ENCODE data around the gene BRWD1. TPM values are rescaled to one million over a fixed set of nuclear protein-coding genes. Genes with fewer than 3 reads are reported as not detected.

The BRWD1 gene
- total and polyA plus RNA-seq, 2 of the 13 experiments (the other 11 are each of a cell fraction or from before 2014, with no cell fraction given) = 13.9 to 28.0 TPM

- TF ChIP-seq ZNF407 (CRISPR knock-in tag; IDR thresholded peaks at IDR 0.05; ENCODE audit: not compliant biosample characterization) (no peak), NFKB2 (CRISPR knock-in tag; IDR thresholded peaks at IDR 0.05; ENCODE audit: borderline replicate concordance) (no peak), ZNF652 (CRISPR knock-in tag; IDR thresholded peaks at IDR 0.05; ENCODE audit: borderline replicate concordance, low read depth) (no peak), CHCHD3 (CRISPR knock-in tag; IDR thresholded peaks at IDR 0.05) (peak; percentile 62; the same call in 1 of the 2 replicates), ZSCAN25 (CRISPR knock-in tag; IDR thresholded peaks at IDR 0.05) (peak; percentile 83; the same call in 1 of the 2 replicates), ZNF143 (CRISPR knock-in tag; IDR thresholded peaks at IDR 0.05) (peak; percentile 52), NFIB (CRISPR knock-in tag; IDR thresholded peaks at IDR 0.05; ENCODE audit: borderline replicate concordance) (no peak), ZNF556 (CRISPR knock-in tag; IDR thresholded peaks at IDR 0.05; ENCODE audit: borderline replicate concordance) (peak; percentile 84), MAX (IDR thresholded peaks at IDR 0.05) (peak; percentile 96), PRMT3 (CRISPR knock-in tag; IDR thresholded peaks at IDR 0.05; ENCODE audit: borderline replicate concordance, low read depth) (no peak), BCLAF1 (IDR thresholded peaks at IDR 0.05) (no peak), ZMYM4 (CRISPR knock-in tag; IDR thresholded peaks at IDR 0.05) (peak; percentile 79), ZNF430 (CRISPR knock-in tag; IDR thresholded peaks at IDR 0.05) (no peak), FOXC1 (CRISPR knock-in tag; IDR thresholded peaks at IDR 0.05; ENCODE audit: borderline replicate concordance) (0 out of 2 replicates have a peak, but pooled peaks have one; percentile 50), ZNF816 (CRISPR knock-in tag; IDR thresholded peaks at IDR 0.05; ENCODE audit: borderline replicate concordance) (0 out of 2 replicates have a peak, but pooled peaks have one; percentile 57)
These were observed 130.0 kb downstream of the BRWD1 start, which contains the start of gene PSMG1 (continued) for GRCh38 chr21:39183272-39184049.
